ENCODE data around the gene KCTD10. TPM values are rescaled to one million over a fixed set of nuclear protein-coding genes. Genes with fewer than 3 reads are reported as not detected.

Gene KCTD10
- total RNA-seq, 1 experiment from 2014 or later: 44.7 TPM

DNA sequence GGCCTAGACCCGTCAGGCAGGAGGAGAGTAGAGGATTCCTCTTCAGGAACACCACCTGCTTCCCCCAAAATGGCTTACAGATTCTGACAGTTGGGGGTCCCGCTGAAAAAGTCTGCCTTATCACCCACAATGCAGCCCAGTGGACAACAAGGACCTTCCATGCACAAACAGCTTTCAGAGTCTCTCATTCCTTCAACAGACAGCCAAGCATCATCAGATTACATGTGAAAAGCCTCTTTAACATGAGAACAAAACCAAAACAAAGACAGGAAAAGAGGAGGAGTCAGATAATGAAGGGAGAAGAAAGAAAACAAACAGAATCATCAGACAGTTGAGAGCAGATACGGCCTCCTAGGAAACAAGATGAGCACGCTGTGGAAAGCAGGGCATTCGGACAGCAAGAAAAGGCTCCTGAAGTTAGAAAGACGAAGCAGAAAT, 18.3 kb downstream of the KCTD10 start:
- peak overlapping the region; percentile 99 for H3K27ac Mint-ChIP-seq
- TF ChIP-seq, protein P1, sequence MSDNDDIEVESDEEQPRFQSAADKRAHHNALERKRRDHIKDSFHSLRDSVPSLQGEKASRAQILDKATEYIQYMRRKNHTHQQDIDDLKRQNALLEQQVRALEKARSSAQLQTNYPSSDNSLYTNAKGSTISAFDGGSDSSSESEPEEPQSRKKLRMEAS (CRISPR knock-in tag; IDR thresholded peaks at IDR 0.05): peak; percentile 29; the same call in 1 of the 2 replicates
- TF ChIP-seq, protein P2, sequence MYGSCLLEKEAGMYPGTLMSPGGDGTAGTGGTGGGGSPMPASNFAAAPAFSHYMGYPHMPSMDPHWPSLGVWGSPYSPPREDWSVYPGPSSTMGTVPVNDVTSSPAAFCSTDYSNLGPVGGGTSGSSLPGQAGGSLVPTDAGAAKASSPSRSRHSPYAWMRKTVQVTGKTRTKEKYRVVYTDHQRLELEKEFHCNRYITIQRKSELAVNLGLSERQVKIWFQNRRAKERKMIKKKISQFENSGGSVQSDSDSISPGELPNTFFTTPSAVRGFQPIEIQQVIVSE (CRISPR knock-in tag; IDR thresholded peaks at IDR 0.05; ENCODE audit: borderline replicate concordance): no peak
- TF ChIP-seq FOXK1 (CRISPR knock-in tag; IDR thresholded peaks at IDR 0.05): peak; percentile 90
- TF ChIP-seq CREM (CRISPR knock-in tag; IDR thresholded peaks at IDR 0.05): 0 out of 2 replicates have a peak, but pooled peaks have one; percentile 35
- TF ChIP-seq ZNF263 (CRISPR knock-in tag; IDR thresholded peaks at IDR 0.05; ENCODE audit: low read depth): no peak
- TF ChIP-seq, protein P3, sequence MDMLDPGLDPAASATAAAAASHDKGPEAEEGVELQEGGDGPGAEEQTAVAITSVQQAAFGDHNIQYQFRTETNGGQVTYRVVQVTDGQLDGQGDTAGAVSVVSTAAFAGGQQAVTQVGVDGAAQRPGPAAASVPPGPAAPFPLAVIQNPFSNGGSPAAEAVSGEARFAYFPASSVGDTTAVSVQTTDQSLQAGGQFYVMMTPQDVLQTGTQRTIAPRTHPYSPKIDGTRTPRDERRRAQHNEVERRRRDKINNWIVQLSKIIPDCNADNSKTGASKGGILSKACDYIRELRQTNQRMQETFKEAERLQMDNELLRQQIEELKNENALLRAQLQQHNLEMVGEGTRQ (CRISPR knock-in tag; IDR thresholded peaks at IDR 0.05): peak; percentile 28; the same call in 1 of the 2 replicates
- TF ChIP-seq ETV6 (CRISPR knock-in tag; IDR thresholded peaks at IDR 0.05): peak; percentile 82
- 0 out of 2 replicates have a peak, but pooled peaks have one; percentile 25 for TF ChIP-seq TEAD1 (CRISPR knock-in tag; IDR thresholded peaks at IDR 0.05)
- H3K27me3 Mint-ChIP-seq (ENCODE audit: low read depth): no peaks in the 10 kb centered on the region
- DNase-seq (ENCODE audit: low spot score) (peak; percentile 45), ATAC-seq (peak; percentile 72)
- H3K4me3 Mint-ChIP-seq: peak overlapping the region; percentile 51
- ChIA-PET CTCF (interaction anchor here (1.1 to 2.7 kb wide), 4 partner anchors 8 to 31 kb away, joined by 5 to 34 read pairs (median 16); partner anchors contain the start of genes KCTD10 and UBE3B), POLR2A (interaction anchor here (1.0 to 2.0 kb wide), 3 partner anchors 11 to 24 kb away, joined by 3 to 14 read pairs (median 3); partner anchors contain the start of genes KCTD10 and UBE3B)
- H3K4me1 Mint-ChIP-seq: peaks cover 69% of the 10 kb centered on the region
- peaks cover 38% of the 10 kb centered on the region for H3K36me3 Mint-ChIP-seq
- H3K9me3 Mint-ChIP-seq: no peaks in the 10 kb centered on the region

- ChIA-PET POLR2A (interaction anchor here (1.0 to 2.0 kb wide), 3 partner anchors 11 to 23 kb away, joined by 3 to 14 read pairs (median 3); partner anchors contain the start of genes KCTD10 and UBE3B), CTCF (interaction anchor here (0.9 to 2.7 kb wide), 5 partner anchors 8 to 64 kb away, joined by 3 to 34 read pairs (median 8); partner anchors contain the start of genes KCTD10 and UBE3B)
- Mint-ChIP-seq H3K9me3 (no peaks in the 10 kb centered on the region), H3K4me1 (peaks cover 62% of the 10 kb centered on the region), H3K27me3 (ENCODE audit: low read depth) (no peaks in the 10 kb centered on the region), H3K27ac (peak overlapping the region; percentile 99), H3K4me3 (peak overlapping the region; percentile 51), H3K36me3 (peaks cover 45% of the 10 kb centered on the region)
- DNase-seq (ENCODE audit: low spot score): no peak
- TF ChIP-seq, protein P4, sequence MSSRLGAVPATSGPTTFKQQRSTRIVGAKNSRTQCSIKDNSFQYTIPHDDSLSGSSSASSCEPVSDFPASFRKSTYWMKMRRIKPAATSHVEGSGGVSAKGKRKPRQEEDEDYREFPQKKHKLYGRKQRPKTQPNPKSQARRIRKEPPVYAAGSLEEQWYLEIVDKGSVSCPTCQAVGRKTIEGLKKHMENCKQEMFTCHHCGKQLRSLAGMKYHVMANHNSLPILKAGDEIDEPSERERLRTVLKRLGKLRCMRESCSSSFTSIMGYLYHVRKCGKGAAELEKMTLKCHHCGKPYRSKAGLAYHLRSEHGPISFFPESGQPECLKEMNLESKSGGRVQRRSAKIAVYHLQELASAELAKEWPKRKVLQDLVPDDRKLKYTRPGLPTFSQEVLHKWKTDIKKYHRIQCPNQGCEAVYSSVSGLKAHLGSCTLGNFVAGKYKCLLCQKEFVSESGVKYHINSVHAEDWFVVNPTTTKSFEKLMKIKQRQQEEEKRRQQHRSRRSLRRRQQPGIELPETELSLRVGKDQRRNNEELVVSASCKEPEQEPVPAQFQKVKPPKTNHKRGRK (CRISPR knock-in tag; IDR thresholded peaks at IDR 0.05; ENCODE audit: borderline replicate concordance): no peak
- TF ChIP-seq TCF7 (CRISPR knock-in tag; IDR thresholded peaks at IDR 0.05; ENCODE audit: low read depth) (no peak), JAZF1 (CRISPR knock-in tag; IDR thresholded peaks at IDR 0.05) (no peak)
- no peak for ATAC-seq
Measured at GRCh38 chr12:109458086-109458485, 19.0 kb downstream of the KCTD10 start.

- Mint-ChIP-seq H3K4me3 (no peak overlapping the region), H3K27me3 (ENCODE audit: low read depth) (no peaks in the 10 kb centered on the region), H3K27ac (peak overlapping the region; percentile 75), H3K9me3 (no peaks in the 10 kb centered on the region), H3K36me3 (peaks cover 64% of the 10 kb centered on the region), H3K4me1 (peaks cover 38% of the 10 kb centered on the region)
- POLR2A ChIA-PET: no interaction called here
- CTCF ChIA-PET: interaction anchor here (0.9 to 1.3 kb wide), 2 partner anchors 16 to 27 kb away, joined by 3 read pairs; no protein-coding TSS in a partner anchor
- ATAC-seq: no peak
- DNase-seq (ENCODE audit: low spot score): no peak
- TF ChIP-seq NR1H2 (CRISPR knock-in tag; IDR thresholded peaks at IDR 0.05) (no peak), AR (CRISPR knock-in tag; IDR thresholded peaks at IDR 0.05) (no peak), HMGXB4 (CRISPR knock-in tag; IDR thresholded peaks at IDR 0.05) (no peak), FOXP4 (CRISPR knock-in tag; IDR thresholded peaks at IDR 0.05) (no peak), NFATC4 (CRISPR knock-in tag; IDR thresholded peaks at IDR 0.05) (no peak), EMX1 (CRISPR knock-in tag; IDR thresholded peaks at IDR 0.05) (no peak), SP1 (CRISPR knock-in tag; conservative IDR thresholded peaks at IDR 0.05) (no peak), GRHL2 (CRISPR knock-in tag; IDR thresholded peaks at IDR 0.05; ENCODE audit: insufficient replicate concordance, severe bottlenecking) (no peak)
Measured at GRCh38 chr12:109455706-109456105, 21.4 kb downstream of the KCTD10 start.
